ENCODE results near the gene CELF4. TPM values are rescaled to one million over a fixed set of nuclear protein-coding genes. Genes with fewer than 3 reads are reported as not detected.
A peak's percentile ranks its signal among the peaks of the same experiment; 100 is the strongest.

The CELF4 gene
- polyA plus RNA-seq, 10 donors, result 0.57 to 1.8 (median 1.1) TPM

DNA sequence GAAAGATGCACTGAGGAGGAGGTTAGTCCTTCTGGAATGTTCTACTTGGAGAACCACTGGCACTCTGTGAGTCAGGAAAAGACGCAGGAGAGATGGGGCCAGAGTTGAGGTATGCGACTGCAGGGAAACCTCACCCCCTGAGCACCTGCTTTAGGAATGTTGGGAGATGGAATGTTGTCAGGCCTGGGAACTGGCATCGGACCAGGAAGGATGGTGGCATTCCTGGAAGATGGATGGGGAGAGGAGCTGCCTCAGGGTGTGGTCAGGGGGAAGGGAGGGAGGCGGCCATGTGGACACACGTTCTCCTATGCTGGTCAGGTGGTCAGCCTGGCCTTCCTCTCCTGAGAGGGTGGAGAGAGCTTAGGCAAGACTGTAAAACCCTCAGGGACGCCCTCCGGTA is 146.3 kb downstream of the CELF4 start:
- peak in 1 of 3 donors; percentile 28 for DNase-seq

DNA sequence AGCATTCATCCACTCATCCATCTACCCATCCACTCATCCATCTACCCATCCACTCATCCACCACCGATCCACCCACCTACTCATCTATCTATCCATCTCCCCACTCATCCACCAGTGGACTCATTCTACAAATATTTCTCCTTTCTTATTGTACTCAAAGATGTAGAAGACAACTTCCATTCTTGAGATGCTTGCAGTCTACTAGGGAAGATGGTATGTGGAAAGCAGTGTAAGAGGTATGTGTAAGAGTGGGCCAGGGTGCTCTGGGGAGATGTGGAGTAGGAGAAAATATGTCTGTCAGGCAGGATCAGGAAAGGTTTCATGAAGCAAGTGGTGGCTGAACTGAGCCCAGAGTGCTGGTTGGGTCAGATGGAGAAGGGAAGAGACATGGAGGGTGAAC is 150.8 kb downstream of the CELF4 start:
- DNase-seq, result no peak

DNA sequence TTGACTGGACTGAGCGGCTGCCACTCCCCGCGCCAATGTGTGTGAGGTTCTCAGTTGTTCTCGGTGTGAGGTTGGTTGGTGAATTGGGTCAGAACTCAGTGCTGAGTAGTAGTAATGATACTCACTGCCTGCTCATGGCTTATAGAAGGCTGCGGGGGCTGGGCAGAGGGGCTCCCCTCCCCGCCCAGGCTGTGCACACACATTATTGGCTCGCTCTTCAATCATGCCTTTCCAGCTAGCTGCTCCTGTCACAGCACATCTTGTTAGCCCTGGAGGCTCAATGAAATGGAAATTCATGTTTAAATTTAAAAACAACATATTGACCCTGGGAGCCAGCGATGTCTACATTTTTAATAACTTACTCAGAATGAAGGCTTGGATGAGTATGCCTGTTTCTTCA is 152.8 kb downstream of the CELF4 start:
- DNase-seq, result no peak

DNA sequence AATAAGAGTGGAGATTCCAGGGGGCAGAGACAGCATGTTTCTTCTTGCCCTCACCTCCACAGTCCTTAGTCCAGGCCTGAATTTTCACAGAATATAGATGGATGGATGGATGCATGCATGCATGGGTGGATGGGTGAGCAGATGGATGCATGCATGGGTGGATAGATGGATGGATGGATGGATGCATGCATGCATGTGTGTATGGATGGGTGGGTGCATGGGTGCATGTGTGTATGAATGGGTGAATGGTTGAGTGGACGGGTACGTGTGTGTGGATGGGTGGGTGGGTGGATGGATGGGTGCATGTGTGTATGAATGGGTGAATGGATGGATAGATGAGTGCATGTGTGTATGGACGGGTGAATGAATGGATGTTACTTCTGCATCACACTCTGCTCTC is 153.3 kb downstream of the CELF4 start:
- no peak for DNase-seq

DNA sequence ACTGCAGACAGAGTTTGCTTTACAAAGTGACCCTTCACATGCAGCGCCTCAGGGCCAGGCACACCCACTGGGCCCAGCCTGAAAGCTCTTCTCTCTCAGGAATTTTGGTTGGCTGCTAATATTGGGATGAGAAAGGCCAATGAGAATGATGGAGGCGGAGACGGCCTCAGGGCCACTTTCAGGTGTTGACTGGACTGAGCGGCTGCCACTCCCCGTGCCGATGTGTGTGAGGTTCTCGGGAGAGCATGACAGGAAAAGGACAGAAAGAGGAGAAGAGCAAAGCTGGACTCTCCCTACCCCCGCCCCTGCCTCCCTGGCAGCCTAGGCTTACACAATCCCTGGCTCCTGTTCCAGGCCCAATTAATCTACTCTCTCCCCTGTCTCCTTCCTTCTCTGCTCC is 155.7 kb downstream of the CELF4 start:
- no peak for DNase-seq

DNA sequence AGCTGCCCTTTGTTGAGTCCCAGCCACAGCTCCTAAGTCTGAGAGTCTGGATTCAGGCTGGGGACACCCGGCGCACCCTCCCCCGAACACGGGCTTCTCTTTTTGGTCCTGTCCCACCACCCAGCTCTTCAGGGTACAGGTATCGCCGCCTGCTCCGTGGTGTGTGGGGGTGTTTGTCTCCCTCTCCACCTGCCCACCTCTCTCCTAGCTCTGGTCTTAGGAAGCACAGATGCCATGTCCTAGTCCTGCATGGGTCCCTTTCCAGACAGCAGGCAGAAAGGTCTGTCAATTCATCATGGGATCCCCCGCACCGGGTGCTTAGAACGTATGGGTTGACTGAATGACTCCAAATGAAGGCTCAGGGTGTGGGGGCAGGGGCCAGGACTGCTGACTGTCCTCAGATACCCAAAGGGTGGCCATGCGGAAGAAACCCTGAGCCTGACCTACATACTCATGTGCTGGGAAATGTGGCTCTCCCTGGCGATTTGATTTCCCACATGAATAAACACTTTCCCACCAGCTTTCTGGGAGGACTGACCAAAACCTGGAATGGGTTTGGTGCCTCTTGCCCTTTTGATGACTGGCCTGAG is 156.8 kb downstream of the CELF4 start:
- no peak for DNase-seq

DNA sequence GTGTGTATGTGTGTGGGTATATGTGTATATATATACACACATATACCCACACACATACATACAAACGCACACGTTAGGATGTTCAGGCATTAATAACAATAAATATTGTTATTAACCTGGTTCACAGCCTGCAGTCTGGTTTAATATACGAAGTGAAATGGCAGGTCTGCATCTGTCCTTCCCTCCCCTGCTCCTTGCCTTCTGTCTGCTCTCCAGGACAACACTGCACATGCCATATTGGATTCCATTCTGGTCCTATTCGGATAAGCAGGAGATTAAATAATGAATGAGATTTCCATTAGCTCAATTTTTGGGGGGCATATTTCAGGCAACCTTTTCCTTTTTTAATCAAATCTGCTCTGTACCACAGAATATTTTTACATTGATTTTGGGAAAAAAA is 158.0 kb downstream of the CELF4 start:
- DNase-seq, result no peak

DNA sequence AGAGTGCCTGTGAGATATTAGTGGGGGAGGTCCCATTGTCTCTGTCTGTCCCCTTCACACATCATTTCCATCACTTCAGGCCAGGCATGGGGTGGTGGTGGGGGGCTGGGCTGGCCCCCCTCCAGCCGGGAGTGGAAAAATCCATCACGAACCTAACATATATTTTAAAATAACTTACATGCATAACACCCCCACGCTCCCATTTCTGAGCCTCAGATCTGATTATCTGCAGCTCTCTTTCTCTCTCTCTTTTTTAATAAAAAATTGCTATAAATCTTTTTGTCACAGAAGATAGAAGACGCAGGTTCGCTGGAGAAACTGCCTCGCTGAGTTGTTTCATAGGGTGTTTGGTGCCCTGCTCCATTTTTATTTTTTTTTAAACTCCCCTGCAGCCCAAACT is 159.8 kb downstream of the CELF4 start:
- no peak for DNase-seq

DNA sequence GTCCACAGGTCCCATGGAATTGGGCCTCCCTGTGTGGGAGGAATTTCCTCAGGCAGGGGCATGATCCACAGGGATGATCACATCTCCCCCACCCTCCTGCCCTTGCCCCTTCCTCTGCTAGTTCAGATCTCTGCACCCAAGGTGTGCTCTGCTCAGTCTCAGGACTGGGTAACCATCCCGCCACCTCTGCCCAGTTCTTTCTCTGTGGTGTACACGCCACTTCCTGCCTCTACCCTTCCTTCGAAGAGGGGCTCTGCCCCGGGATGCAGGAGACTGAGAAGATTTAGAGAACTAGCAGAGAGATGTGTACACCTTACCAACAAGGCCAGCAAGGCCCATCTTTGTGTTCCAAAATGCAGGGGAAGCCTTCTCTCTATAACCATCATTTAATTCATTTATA is 160.4 kb downstream of the CELF4 start:
- DNase-seq, result no peak

DNA sequence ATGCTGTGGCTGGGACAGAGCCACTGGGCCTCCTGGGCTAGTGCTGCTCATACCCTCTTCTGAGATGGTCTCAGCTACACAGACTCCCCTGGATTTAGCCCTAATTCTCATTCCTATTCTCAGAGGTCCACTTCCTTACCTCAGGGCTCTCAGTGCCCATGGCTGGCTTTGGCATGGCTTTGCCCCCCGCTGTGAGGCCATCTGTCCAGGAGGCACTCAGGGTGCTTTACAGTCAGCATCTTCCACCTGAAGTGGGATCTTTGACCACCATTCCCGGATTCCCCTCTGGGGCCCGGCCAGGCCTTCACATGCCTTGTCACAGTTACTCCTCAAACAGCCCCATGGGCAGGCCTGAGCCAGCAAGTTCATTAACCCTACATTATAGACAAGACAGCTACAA is 161.8 kb downstream of the CELF4 start:
- DNase-seq, result no peak

DNA sequence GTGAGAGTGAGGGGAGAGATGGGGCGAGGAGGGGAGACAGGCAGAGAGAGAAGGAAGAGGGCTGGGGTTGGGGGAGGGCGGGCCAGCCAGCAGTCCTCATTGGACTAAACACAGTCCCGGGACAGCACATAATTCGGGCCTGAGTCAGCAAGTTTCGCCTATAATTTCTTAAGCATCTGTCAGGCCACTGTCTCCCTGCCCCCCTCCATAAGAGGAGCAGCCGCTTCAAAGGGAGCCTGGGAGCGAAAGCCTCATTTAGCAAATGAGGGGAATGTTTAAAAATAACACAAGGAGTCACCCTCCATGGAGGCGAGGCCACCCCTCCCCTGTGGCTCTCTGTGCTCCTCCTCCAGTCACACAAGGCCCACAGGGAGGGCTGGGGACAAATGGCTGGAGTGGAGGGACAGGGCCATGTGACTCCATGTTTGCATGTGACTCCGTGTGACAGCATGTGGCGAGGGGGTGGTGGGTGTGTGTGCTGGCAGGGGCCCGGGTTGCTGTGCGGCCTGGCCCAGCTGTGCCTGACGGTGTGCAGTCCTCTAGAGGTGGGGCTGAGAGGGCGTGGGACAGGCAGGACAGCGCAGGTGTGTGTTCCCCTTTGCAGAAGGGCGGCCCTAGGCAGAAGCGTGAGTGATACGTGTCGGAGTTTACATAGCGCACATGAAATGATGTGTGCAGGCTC is 162.4 kb downstream of the CELF4 start:
- peak; percentile 63 to 88 (median 79) for DNase-seq

DNA sequence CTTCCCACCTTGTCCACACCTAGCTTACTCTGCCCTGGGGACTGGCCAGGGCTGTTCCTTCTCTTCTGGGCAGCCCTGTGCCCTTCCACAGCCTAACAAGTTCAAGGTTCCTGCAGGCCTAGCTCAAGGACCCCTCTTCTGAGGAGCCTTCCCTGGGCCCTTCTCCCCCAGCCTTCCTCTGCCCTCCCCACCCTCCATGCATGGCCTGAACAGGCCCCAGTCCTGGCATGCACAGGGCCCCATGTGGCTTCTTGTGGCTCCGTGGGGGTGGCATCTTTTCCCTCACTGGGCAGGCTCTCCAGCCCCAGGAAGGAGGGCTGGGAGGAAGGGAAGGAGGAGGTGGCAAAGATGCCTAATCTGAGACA is 162.9 kb downstream of the CELF4 start:
- DNase-seq, result no peak

DNA sequence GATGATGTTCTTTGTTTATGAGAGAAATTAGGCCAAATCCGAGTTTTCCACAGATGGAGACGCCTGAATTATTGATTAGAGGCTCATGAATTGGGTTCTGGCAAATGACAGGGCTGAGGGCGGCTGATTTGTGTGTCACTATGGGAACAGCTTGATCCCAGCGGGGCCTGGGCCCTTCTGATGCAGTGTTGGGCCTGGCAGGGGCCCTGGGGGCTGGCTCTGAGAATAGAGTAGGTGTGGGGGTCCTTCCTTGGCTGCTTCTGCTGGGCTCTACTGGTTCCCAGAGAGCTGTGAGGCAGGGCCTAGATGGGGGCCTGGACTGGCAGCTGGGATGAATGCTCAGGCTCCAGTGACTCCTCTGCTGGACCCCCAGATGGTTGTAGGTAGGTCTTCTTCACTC is 164.8 kb downstream of the CELF4 start:
- no peak for DNase-seq

DNA sequence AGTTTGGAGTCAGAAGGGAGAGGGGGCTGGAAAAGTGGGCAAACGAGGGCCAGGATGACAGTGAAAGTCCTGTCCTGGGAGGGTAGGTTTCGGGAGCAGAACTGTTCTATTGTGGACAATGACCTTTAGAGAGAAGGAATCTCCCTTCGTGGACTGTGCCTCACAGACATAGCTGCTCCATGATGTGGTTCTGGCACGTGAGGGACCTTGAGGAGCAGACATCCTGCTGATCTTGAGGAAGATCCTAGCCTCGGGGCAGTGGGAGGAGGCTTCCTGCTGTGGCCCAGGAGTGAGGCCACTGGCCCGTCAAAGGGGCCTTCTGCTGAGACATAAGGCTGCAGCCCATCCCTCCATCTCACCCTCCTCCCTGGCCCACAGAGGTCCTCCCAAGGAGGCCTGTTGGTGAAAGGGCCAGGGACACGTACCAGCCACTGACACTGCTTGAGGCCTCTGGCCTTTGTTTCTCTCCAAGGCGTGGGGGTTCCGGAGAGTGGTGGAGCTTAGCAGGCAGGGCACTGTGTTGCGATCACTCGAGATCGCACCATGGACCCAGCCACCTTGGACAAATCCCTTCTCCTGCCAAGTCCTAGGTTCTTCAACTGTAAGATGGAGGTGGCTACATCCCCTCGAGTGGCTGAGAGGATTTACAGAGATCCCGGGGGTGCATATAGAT is 167.2 kb downstream of the CELF4 start:
- DNase-seq, result no peak

DNA sequence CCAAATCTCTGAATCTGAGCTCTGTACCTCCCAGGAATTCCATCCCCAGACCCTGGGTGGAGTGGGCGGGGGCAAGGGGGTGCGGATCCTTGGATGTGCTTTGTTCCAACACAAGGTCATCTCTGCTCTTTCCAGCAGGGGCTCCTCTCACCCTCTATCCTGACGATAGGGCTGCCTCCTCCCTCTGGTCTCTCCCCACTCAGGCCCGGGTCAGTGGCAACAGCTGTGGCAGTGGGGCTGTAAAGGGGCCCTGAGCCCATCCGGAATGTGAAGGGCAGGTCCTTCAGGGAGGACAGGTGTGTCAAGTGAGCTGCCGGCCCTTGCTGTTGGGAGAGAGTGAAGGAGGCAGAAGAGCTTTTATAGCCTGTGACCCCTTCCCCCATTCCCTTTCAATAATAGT is 167.8 kb downstream of the CELF4 start:
- DNase-seq, result no peak

DNA sequence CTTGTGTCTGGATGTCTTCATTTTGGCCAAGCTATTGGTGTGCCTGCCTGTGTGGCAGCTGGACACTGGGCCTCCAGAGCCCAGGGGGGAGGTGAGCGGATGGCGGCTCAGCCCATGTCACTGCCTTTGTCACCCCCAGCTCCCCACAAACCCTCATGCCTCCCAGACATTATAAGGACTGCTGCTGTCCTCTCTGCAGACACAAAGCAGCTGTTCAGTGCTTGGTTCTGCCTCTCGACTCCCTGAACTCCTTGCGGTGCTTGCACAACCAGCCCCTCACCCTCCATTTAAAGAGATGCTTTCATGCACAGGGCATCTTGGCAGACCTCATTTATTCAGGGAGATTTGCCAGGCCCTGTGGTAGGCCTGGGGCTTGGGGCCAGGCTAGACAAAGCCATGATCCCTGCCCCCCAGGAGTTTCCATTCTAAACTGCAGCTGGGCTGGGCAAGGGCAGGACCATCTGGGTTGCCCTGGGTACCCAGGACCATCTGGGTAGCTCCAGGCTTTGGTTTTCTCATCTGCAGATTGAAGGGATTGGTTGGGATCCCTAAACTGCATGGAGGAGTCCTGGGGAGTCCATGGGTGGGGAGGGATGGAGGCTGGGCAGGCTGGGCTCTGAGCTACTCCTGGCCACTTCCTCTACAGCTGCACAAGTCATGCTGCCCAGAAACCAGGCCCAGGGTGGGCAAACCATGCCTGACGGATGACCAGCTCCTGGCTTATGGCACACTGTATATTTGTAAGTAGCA is 168.5 kb downstream of the CELF4 start:
- no peak for DNase-seq

DNA sequence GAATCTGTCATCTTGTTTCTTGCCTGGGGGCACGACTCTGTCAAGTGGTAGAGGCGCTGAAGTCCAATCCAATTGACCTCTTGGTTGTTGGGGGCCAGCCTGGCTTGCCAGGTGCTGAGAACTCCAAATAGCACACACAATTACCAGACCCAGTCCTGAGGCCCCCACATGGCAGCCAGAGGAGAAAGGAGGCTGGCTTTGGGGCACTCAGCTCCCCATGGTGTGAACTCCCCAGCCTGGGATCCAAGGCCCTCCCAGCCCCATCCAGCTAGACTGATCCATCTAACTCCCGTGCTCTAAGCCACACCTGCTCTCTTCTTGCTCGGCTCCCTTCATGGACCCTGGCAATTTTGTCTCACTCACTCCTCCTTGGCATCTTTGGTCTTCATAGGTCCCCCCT is 170.0 kb downstream of the CELF4 start:
- no peak for DNase-seq

DNA sequence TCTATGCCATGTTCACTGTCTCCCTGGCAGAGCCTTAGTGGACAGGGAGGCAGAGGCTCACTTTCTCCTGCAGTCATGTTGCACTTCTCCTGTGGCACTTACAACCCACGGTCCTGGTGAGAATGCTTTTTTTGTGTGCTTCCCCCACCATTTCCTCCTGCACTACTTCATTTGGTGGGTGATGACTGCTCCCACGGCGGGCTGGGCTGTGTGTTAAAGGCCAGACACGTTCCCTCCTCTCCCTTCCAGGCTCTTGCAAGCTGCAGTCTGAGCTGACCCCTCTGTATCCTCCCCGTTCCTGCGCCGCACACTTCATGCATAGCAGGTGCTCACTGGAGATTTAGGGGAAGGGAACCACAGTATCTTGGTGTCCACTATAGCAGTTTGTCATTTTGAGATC is 170.5 kb downstream of the CELF4 start:
- DNase-seq, result no peak

DNA sequence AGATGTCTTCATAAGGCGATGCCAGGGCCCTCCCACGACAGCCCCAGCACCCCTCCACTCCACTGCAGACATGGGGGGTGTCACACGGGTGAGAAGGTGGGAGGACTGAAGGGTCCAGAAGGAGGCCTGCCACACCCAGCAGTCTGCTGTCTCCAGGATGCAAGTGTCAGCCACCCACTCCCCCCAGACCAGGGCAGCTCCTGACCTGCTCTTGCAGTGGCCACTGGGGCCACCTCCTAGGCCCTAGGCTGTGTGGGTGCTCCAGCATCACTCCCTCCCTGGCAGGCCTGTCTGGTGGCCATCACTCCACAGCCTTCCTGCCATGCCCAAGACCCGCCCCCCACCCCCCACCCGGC is 171.0 kb downstream of the CELF4 start:
- DNase-seq, result no peak

DNA sequence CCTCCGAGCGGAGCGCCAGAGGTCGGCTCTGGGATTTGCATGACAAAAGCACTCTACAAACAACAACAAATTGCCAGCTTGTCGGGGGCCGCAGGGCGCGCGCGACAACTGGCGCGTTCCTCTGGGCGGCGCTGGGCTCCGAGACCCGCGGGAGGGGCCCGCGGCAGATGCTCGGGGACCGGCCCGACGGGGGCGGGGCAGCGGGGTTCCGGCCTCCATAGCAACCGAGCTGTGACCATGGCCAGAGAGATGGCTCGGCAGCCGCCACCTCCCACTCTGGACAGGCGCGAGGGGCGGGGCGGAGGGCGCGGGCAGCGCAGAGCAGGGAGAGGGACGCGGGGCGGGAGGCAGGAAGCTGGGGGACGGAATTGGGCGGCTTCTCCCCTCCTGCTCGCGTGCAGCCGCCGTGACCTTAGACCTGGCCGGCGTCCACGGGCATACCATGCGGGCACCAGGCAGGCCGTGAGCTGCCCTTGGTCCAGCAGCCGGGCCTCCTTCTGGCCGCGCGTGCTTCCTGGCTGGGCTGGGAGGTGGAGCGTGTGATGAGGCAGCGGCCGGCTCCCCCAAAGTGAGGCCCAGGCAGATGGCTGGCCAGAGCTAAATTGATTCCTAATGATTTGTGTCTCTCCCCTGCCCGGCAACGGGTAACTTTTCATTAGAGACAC is 171.5 kb downstream of the CELF4 start:
- peak; percentile 69 to 96 (median 88) for DNase-seq

DNA sequence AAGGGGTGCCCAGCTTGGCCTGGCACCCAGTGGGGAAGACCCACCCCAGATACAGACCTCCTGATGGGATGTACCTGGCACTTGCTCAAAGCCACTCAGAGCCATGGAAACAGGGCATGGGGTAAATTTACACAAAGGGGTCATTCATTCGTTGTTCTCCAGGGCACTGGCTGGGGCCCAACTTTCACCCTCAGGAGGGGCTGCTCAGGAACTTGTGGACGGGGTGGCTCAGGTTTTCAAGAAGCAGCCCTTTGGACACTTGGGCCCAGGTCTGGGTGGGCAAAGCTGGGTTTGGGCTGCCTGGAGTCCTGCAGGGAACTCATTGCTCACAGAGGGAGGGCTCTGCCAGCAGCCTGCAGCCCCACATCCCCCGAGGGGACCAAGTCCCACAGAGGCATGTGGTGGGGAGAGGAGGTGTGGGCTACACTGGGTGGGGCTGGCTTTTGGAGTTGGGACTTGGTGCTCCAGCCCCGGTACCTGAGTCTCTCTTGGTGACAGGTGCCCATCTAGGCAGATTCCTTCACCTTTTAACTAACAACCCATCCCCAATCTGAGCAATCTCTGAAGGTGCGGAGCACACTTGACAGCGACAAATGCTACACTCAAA is 172.3 kb downstream of the CELF4 start:
- no peak for DNase-seq

DNA sequence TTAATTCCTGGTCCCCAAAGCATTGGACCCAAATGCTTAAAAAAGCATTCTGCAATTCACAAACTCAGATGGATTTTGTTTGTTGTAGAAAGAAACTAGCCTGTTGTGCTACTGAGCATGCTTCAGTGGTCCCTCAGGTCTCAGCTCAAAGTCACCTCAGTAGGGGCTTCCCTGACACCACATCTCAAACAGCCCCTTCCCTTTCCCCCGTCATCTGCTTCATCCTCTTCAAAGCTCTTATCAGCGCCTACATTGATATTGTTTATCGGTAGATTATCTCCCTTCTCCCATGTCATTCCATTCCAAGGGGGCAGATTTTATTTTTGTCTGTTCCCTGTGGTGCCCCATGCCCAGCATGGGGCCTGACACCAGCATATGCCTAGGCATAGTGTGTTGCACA is 172.9 kb downstream of the CELF4 start:
- no peak for DNase-seq

Measured in muscle of back (tissue), 11 donors.